ENCODE data around the gene CDH23.

DNA sequence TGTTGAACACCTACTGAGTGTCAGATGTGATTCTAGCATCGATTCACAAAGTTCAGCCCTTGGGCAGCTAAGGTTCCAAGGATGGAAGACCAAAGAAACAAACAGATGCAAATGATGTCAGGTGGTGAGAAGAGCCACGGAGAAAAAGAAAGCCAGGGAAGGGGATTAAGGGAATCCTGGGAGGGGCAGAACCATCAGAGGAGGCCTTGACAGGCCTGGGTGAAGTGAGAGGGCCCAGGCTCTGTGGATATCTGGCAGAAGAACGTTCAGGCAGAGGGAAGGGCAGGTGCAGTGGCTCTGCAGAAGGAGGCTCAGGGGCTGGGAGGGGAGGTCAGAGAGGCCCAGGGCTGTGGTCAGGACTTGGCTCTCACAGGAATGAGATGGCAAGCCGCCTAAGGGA lies 232.4 kb downstream of the CDH23 start:
- TF ChIP-seq GATA2 (IDR thresholded peaks at IDR 0.05; ENCODE audit: low read depth, low read length): no peak
- TF ChIP-seq GATA3 (IDR thresholded peaks at IDR 0.05; ENCODE audit: low read depth, low read length): no peak

Measured in SH-SY5Y (cell line).